NCI-H128 (cell line): ENCODE data around the gene CNTFR.
A peak's percentile ranks its signal among the peaks of the same experiment; 100 is the strongest.

Experiments used
- DNase-seq: peaks from one replicate; lab custom pipeline; 2025; ENCODE audit not compliant: unreplicated experiment; lab: John Stamatoyannopoulos, UW

The CNTFR gene

GRCh38 chr9:34620061-34620994, 30.8 kb upstream of the CNTFR start, which contains the start of gene DCTN3:
Gene DCTN3, minus strand, starts transcription at chr9:34620495. Its CDS starts 31 bp downstream, at chr9:34620464.
- DNase-seq: peak; percentile 75

GRCh38 chr9:34615132-34615531, 25.6 kb upstream of the CNTFR start:
- DNase-seq: no peak

GRCh38 chr9:34612788-34613390, 23.4 kb upstream of the CNTFR start:
- DNase-seq: peak; percentile 79

- peak; percentile 71 for DNase-seq
Observed at GRCh38 chr9:34611811-34612787, 22.6 kb upstream of the CNTFR start, which contains the start of gene RPP25L. Gene RPP25L, minus strand, starts transcription at chr9:34612097. Its CDS starts 801 bp downstream, at chr9:34611296.

- DNase-seq: no peak
Observed at GRCh38 chr9:34611251-34611810, 21.8 kb upstream of the CNTFR start.

GRCh38 chr9:34610434-34611206, 21.1 kb upstream of the CNTFR start:
- DNase-seq: no peak

- DNase-seq: no peak
Observed at GRCh38 chr9:34607331-34607730, 17.8 kb upstream of the CNTFR start.

- no peak for DNase-seq
Observed at GRCh38 chr9:34606905-34607304, 17.4 kb upstream of the CNTFR start.

GRCh38 chr9:34606190-34606589, 16.7 kb upstream of the CNTFR start:
- no peak for DNase-seq

- DNase-seq: peak; percentile 76
Observed at GRCh38 chr9:34603610-34604231, 14.2 kb upstream of the CNTFR start.

- DNase-seq: no peak
Observed at GRCh38 chr9:34601937-34602573, 12.5 kb upstream of the CNTFR start.

GRCh38 chr9:34600908-34601307, 11.4 kb upstream of the CNTFR start:
- DNase-seq: no peak

GRCh38 chr9:34599546-34599945, 10.0 kb upstream of the CNTFR start:
- no peak for DNase-seq

GRCh38 chr9:34594177-34594576, 4.7 kb upstream of the CNTFR start:
- no peak for DNase-seq

- no peak for DNase-seq
Observed at GRCh38 chr9:34592895-34593601, 3.5 kb upstream of the CNTFR start.

- no peak for DNase-seq
Observed at GRCh38 chr9:34591917-34592866, 2.7 kb upstream of the CNTFR start.

GRCh38 chr9:34591248-34591916, 1.9 kb upstream of the CNTFR start:
- DNase-seq: peak; percentile 67
